Stimulated activated CD4-positive, alpha-beta T cell treated with anti-CD3 and anti-CD28 coated beads, Interleukin-15, amount 100 ng/mL, for 1 hour (primary cell): Measurements from ENCODE around the gene YLPM1.

ENCODE experiments used
- DNase-seq, 2 donors: peaks; one replicate each; pipeline ENCODE4 v3.0.0-alpha.2; 2020; ENCODE audit warnings: low read depth in 1 of 2, low spot score in 1 of 2

The YLPM1 gene

GRCh38 chr14:74841230-74842207, 78.4 kb downstream of the YLPM1 start:
- no peak for DNase-seq

- no peak for DNase-seq
These were observed 80.5 kb downstream of the YLPM1 start for GRCh38 chr14:74843653-74844052.

- no peak for DNase-seq
These were observed 83.1 kb downstream of the YLPM1 start for GRCh38 chr14:74846168-74846567.

- DNase-seq, result no peak
These were observed 84.0 kb downstream of the YLPM1 start for GRCh38 chr14:74846968-74847665.

GRCh38 chr14:74848768-74849167, 85.7 kb downstream of the YLPM1 start:
- DNase-seq, result no peak

- no peak for DNase-seq
These were observed 89.9 kb downstream of the YLPM1 start for GRCh38 chr14:74852922-74853530.

- DNase-seq, result no peak
These were observed 90.5 kb downstream of the YLPM1 start for GRCh38 chr14:74853581-74853980.

GRCh38 chr14:74855021-74855420, 91.9 kb downstream of the YLPM1 start:
- no peak for DNase-seq

GRCh38 chr14:74855945-74856344, 92.8 kb downstream of the YLPM1 start:
- no peak for DNase-seq

- DNase-seq, result no peak
These were observed 93.2 kb downstream of the YLPM1 start for GRCh38 chr14:74856366-74856765.

- no peak for DNase-seq
These were observed 94.9 kb downstream of the YLPM1 start for GRCh38 chr14:74858022-74858421.

GRCh38 chr14:74859757-74860552, 96.8 kb downstream of the YLPM1 start:
- DNase-seq, result no peak

GRCh38 chr14:74860899-74861733, 98.0 kb downstream of the YLPM1 start:
- peak; percentile 82 to 86 for DNase-seq

GRCh38 chr14:74861734-74862090, 98.6 kb downstream of the YLPM1 start:
- DNase-seq, result no peak

GRCh38 chr14:74863274-74863673, 100.2 kb downstream of the YLPM1 start:
- DNase-seq, result no peak

- no peak for DNase-seq
These were observed 101.1 kb downstream of the YLPM1 start for GRCh38 chr14:74864198-74864597.

- DNase-seq, result no peak
These were observed 102.0 kb downstream of the YLPM1 start for GRCh38 chr14:74865156-74865555.

GRCh38 chr14:74866708-74867389, 103.7 kb downstream of the YLPM1 start:
- no peak for DNase-seq

GRCh38 chr14:74867673-74868072, 104.6 kb downstream of the YLPM1 start:
- DNase-seq, result peak in 1 of 2 donors; percentile 29

- no peak for DNase-seq
These were observed 105.6 kb downstream of the YLPM1 start for GRCh38 chr14:74868739-74869138.
